GM21447 (cell line): ENCODE measurements around the gene ATP8B3.

Experiments used
- ATAC-seq: cut with Tn5 transposase; IDR thresholded peaks from one replicate; pipeline ENCODE4 v1.9.1; 2021; ENCODE audit not compliant: unreplicated experiment

ATP8B3 gene

DNA sequence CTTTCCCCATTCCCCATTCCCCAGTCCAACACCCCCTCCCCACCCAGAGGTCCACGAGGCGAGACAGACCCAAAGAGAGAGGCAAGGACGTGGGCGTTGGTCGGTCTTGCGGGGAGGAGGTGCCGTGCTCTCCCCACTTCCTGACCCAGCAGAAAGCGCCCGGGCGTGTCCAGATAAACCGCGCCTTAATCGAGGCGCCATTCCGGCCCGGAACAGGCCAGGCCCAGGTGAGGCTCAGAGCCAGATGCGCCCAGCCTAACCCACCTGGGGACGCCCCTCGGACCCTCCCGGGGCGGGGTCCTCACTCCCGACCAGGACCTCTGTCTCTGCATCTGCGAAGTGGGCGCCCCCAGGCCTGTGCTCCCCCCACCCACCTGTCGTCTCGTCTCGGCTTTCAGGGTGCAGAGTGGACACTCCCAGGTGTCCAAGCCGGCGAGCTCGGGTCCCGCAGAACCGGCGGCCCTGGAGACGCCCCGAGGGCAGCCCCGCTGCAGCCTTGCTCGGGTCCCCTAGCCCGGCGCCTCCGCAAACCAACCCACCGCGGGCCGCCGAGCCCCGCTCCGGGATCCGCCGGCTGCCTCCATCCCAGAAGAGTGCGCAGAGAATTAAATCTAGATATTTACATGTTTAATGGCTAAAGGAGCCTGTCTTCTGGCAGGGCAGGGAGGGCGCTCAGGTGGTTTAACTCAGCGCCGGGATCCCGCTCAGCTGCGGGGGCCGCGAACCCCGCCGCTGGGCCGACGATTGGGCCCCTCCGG, 63.8 kb downstream of the ATP8B3 start:
- ATAC-seq = no peak

DNA sequence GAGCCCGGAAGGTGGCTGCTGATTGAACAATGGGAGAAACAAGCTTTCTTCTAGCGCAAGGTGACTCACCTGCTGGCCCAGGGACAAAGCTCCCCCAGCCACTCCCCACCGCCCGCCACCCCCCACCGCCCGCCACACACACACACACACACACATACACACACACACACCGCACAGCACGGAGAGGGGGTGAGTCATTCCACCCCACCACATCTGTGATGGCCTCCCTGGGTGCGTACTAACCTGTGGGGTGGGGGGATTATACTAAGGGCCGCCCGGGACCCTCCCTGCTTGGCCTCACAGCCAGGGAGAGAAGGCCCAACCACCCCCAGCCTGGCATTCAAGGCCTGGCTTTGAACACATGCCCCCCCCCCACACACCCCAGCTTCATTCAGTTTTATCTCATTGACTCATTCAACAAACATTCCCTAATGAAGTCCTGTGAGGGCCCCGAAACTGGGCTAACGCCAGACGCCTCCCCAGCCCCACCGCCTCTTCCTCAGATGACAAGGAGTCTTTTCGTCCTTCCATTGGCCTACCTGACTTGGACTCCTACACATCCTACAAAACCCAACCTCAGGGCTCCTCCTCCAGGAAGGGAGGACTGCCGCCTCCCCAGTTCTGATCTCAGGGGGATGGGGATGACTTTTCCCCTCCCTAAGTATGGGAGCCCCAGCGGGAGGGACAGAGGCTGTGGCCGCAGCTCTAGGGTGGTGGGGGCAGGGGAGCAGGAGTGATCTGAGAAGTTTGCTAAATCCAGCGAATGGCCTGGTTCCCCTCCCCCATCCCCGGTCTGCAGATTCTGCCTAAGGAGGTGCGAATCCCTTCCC, 64.6 kb downstream of the ATP8B3 start:
- no peak for ATAC-seq

DNA sequence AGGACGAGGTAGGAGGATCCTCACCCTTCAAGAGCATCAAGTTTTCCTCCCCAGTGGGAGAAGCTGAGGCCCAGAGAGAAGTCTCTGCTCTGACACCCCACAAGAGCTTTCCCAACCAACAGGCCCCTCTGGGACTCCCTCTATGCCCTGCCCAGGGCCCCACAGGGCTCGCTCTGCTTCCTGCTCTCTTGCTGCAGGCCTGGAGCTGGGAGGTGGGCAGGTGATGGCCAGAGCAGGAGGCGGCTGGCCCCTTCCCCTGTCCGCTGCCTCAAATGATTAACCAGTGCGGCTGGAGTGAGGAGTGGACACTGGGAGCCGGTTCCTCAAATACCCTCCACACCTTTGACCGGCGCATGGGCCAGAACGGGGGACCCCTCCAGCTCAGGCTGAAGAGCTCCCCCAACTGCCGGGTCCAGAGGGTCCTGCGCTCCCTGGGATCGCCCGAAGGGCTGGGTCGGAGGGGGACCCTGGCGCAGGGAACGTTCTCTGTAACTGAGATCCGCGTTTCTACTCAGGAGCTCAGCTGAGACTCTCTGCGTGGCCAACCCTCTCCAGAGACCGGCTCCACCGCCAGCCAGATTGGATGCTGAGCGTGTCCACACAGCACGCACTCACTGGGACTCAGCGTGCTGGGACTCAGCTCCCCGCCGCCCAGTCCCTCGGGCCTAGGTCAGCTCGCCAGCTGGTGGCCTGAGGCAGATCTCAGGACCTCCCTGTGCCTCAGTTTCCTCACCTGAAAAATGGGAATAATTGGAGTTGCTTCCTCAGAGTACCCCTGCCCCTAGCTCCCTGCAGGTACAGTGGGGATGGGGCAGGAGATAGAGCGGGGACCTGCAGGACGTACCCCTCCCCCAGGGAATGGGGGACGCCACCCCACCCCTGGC, 65.4 kb downstream of the ATP8B3 start:
- ATAC-seq = no peak

- ATAC-seq = no peak
Observed at GRCh38 chr19:1745589-1746031, 66.5 kb downstream of the ATP8B3 start.

DNA sequence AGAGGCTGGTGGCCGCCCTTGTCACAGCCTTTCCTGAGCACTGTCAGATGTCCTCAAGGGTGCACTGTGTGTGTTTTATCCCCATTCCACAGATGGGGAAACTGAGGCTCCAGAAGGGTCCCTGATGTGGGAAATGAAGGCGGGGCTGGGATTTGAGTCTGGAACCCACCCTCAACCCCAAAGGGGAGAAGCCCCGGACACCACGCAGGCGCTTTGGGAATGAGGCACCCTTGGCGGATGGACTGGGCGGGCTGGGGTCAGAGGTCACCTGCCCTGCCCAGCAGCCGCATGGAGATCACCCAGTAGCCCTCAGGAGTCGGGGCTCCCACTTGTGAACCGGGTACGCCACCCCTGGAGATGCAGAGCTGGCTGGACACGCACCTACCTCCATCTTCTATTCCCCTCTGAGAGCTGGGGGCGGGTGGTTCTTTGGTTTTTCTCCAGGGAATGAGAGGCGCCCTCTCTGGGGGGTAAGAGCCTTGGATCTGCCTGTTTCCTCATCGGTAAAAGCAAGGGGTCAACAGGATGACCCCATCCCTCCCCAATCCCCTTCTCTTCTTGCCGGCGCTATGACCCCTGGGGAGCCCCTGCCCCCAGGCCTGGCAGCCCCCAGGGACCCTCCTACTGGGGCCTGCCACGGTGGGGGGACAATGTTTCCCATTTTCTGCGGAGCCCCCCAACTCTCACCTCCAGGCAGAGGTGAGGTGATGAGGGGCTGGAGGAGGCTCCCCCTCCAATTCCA, 67.1 kb downstream of the ATP8B3 start:
- no peak for ATAC-seq

DNA sequence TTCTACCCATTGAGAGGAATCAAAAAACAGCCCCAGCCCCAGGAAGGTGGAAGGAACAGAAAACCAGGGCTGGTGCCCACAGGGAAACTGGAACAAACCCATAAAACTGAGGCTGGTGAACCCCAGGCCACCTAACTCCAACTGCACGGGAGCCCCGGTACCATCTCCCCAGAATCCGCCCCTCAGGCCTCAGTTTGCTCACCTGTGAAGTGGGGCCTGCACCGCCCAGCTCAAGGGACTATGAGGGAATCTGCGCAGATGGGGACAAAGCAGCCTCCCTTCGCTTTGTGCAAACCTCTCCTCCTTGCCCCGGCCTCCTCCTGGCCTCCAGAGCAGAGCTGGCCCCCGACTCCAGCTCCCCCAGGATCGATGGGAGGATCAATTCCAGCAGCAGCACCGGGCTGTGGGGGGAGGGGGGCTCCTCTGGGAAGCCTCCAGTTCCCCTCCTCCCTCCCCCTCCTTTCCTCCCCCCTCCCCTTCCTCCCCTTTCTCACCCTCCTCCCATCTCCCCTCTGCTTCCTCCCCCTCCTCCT, 67.9 kb downstream of the ATP8B3 start:
- no peak for ATAC-seq

- no peak for ATAC-seq
Observed at GRCh38 chr19:1742989-1743696, 68.9 kb downstream of the ATP8B3 start.

DNA sequence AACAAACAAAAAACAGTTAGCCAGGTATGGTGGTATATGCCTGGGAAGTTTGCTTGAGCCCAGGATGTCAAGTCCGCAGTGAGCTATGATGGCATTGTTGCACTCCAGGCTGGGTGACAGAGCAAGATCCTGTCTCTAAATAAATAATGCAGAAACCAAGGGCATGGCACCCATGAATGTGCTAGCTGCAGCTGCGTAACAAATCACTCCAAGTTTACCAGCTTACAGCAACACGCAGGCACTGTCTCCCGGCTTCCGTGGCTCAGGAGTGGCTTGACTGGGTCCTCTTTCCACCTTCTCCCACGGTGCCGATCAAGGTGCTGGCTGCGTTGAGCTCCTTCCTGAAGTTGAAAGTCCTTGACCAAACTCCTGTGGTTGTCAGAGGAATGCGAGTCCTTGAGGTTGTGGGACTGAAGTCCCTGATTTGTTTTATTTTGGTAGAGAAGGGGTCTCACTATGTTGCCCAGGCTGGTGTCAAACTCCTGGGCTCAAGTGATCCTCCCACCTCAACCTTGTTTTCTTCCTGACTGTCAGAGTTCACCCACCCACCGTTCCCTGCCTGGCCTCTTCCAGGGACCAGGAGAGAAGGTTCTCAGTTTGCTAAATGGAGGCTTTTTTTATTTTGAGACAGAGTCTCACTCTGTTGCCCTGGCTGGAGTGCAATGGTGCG, 72.0 kb downstream of the ATP8B3 start:
- no peak for ATAC-seq

- no peak for ATAC-seq
Observed at GRCh38 chr19:1736927-1737326, 75.1 kb downstream of the ATP8B3 start.

DNA sequence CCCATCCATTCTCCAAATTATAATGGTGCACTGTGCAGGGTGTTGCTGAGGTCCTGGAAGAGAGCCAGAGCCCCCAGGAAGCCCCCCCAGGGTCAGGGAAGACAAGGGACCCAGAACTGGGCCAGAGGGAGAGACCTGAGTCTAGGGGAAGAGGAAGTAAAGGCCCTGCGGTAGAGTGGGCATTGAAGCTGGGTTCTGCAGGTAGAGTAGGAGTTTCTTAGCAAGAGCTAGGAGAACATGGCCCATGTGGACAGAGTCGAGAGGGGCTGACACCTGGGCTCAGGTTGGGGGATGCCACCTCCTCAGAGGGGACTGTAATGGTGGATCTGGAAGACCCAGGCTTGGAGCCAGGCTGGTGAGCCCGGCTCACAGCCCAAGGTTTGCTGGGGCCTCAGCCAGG, 75.8 kb downstream of the ATP8B3 start:
- no peak for ATAC-seq

- no peak for ATAC-seq
Observed at GRCh38 chr19:1734321-1734966, 77.6 kb downstream of the ATP8B3 start.
